HG03432 (cell line): ENCODE results near the gene TMEM94.
A peak's percentile ranks its signal among the peaks of the same experiment; 100 is the strongest.
"Not testable (repeated sequence)": the region's sequence is repeated elsewhere in the genome, so short reads cannot be mapped to it uniquely, and the experiment has no call there.

Source experiments
- ATAC-seq: cut with Tn5 transposase; IDR thresholded peaks from one replicate; pipeline ENCODE4 v1.9.1; 2021; ENCODE audit warnings: mild to moderate bottlenecking, moderate library complexity; ENCODE audit not compliant: unreplicated experiment

TMEM94 gene

DNA sequence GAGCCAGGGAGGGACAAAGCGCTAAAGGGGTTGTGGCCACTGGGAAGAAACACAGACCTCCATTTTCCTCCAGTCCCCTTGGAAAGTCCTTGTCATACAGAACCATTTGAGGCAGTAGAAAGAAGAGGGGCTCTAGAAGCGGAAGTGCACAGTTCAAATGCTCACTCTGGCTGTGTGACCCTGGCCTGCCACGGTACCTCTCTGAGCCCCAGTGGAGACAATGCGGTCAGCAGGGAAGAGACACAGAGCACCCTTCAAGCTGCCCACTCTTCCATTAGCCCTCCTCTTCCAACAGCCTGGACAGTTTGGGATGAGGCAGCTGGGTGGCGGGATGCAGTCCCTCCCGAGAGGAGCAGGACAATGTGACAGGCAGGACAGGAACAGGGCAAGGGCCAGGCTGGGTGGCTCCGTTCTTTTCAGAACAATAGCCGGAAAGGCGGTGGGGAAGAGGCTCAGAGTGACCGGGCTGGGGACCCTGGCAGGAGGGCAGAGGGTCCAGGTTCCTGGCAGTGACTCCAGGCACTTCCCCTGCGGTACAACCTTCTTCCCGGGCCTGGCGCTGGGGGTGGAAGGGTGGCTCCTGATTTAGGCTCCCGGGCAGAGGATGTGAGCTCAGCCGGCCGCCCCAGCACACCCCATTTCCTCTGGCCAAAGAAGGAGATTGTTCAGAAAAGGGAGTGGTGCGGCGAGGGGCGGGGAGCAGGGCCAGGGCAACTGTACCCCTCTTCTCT, 53.3 kb downstream of the TMEM94 start:
- no peak for ATAC-seq

DNA sequence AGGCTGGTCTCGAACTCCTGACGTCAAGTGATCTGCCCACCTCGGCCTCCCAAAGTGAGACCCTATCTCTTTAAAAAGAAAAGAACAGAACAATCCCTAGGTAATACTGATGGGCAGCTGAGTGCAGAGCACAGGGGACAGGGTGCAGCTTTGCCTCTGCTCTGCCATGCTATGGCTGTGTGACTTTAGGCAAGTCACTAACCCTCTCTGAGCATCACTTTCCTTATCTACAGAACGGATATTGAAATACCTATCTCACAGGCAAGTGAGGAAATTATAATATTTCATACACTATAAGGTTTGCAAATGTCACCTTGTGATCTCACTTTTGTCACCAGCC, 54.8 kb downstream of the TMEM94 start:
- no peak for ATAC-seq

GRCh38 chr17:75511610-75512575, 55.5 kb downstream of the TMEM94 start:
- ATAC-seq: no peak

- ATAC-seq: no peak
Observed at GRCh38 chr17:75512926-75513640, 56.6 kb downstream of the TMEM94 start.

DNA sequence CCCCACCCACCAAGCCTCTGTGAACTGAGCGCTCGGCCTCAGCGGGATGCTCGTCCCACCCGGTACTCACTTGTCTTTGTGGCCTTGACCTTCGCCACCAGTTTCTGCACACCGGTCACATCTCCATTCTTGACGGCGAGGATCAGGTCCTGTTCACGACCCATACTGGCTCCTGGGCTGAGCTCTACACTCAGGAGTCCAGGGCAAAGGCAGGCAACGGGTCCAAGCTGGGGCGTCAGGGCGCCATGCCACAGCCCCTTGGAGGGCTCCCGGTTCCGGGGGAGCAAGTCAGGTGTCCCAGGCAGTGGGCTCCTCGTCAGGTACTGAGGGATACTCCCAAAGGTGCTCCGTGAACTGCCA, 57.2 kb downstream of the TMEM94 start:
- ATAC-seq: no peak

DNA sequence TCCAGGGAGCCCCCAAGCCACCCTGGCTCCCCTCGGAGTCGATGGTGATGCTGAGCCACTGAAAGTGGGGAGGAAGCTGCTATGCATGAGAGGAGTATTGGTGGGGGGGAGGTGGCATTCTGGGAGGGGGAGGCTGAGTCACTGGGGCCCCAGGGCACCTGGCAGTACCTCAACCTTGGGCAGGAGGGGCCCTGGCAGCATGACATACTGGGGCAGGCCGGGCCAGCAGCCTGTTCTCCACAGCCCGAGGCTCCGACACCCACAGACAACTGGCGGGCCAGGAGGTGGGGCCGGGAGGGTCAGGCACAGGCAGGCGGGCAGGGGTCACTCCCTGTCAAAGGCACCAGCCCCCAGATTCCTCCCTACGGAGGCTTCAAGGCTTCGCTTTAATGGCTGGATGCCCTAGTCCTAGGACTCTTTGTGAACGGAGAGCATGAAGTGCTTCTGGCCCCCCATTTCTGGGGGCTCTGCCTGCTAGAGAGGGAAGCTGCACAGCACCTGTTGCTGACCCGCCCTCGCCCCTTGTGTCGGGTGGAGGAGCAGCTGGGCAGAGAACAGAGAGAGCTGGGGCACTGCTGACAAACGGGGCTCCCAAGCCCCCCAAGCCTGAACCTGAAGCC, 58.0 kb downstream of the TMEM94 start:
- ATAC-seq: no peak

- peak; percentile 2 for ATAC-seq
Observed at GRCh38 chr17:75514919-75515495, 58.6 kb downstream of the TMEM94 start.

DNA sequence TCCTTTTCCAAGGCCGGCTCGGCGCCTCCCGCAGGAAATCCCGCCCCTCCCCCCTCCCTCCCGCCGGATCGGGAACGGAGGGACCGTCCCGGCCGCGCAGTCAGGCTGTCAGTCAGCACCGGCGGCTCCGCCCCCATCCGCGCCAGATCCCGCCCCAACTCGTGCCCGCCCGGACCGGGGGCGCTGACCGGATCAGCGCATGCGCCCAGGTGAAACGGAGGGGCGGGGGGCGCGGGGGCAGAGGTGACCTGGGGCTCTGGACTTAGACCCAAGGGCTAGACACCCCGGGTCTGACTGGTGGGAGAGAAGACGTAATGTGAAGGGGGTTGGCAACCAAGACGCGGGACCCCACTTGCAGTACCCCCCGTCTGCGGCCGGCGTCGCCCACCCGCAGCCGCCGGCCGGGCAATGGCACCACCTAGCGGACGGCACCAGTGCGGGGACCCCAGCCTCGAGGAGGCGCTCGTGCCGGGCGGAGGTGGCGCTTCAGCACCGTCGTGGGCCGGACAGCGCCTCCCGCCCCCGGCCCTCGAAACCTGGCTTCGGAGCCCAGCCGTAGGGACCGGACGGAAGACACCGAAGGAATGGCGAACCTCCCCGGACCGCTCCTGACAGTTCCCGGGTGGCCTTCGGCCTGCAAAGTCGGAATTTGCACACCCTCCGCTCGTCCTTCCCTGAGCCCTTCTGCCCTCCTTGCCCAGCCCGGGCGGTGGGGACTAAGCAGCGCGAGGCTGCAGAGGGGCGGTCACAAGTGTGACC, 59.2 kb downstream of the TMEM94 start, which contains the start of gene CASKIN2:
TSS of gene CASKIN2 (minus strand) at position 42 of the 759 bp plus-strand sequence. CDS start 1,733 bp downstream, outside the sequence.
- ATAC-seq: peak; percentile 47

GRCh38 chr17:75516255-75516618, 59.8 kb downstream of the TMEM94 start, which contains the start of gene TSEN54:
TSS of gene TSEN54 (plus strand) at chr17:75516528. CDS start at chr17:75516561, 33 bp downstream.
- peak; percentile 77 for ATAC-seq

- ATAC-seq: peak; percentile 23
Observed at GRCh38 chr17:75516619-75517296, 60.3 kb downstream of the TMEM94 start.

DNA sequence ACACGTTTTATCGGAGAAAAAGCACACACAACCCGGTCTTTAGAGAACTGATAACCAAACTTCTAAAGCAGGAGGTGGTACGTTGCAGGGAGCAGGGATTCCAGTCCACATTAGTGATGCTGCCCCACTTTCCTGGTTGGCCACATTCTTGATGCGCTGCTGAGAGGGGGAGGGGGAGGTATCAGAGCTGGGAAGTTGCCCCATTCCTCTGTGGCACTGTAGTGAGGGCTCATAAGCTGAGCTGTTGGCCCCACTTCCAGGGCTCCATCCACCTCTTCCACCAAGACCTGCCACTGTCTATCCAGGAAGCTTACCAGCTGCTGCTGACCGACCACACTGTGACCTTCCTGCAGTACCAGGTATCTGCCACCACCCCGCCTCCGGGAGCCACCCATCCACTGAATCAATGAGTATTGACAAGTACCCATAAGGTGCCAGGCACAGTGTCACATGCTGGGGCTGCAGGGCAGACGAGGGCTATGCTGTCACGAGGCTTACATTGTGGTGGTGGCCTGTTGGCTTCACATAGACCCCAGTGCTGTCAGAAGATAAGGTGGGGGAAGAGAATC, 60.9 kb downstream of the TMEM94 start:
- no peak for ATAC-seq

DNA sequence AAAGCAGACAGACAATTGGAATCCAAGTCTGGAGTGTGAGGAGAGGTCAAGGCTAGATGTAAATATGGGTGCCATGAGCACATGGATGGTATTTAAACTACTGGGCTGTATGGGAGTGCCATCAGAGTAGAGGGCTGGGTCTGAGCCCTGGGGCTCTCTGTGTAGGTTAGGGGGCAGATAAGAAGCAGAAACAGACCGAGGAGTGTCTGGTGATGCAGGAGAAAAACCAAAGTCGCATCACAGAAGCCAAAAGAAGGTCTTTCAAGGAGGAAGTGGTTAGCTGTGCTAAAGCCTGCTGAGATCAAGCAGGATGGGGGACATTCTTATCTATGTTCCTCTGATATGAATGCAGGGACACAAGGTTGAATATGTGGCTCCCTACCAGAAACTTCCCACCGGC, 61.8 kb downstream of the TMEM94 start:
- ATAC-seq: no peak

- no peak for ATAC-seq
Observed at GRCh38 chr17:75518983-75519537, 62.6 kb downstream of the TMEM94 start.

GRCh38 chr17:75520413-75520812, 64.0 kb downstream of the TMEM94 start:
- ATAC-seq: not testable (repeated sequence)

DNA sequence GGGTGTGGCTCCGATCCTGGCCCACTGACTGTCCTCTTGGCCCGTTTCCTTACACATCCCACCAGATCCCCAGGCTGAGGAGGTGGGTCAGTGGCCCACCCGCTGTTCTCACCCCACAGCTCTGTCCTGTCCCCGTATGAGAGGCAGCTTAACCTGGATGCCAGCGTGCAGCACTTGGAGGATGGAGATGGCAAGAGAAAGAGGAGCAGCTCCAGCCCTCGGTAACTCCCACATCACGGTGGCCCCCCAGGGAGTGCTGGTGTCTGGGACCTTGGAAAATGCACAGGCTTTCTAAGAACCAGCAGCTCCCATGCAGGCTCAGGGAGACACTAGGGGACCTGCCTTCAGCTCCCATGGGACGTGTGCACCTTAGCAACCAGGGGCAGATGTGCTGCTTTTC, 64.9 kb downstream of the TMEM94 start:
- no peak for ATAC-seq

DNA sequence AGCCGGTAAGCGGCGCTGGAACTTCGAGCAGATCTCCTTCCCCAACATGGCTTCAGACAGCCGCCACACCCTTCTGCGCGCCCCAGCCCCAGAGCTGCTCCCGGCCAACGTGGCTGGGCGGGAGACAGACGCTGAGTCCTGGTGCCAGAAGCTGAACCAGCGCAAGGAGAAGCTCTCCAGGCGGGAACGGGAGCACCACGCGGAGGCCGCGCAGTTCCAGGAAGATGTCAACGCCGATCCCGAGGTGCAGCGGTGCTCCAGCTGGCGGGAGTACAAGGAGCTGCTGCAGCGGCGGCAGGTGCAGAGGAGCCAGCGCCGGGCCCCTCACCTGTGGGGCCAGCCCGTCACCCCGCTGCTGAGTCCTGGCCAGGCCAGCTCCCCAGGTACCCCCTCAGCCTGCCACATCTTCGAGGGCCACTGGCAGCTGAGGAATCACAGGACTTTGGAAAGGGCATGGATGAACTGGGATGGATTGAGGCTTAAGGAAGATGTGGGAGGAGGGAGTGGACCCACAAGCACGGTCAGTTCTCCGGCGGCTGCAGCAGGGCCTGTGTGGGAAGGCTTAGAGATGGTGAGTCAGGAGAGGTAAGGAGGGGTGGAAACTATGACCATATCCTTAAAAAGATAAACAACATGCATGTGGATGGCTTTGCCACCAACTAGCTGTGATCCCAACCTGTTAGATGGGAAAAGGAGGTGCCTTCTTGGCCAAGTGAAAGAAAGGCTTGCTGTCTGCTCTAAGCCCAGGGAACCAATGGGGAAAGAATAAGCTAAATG, 65.7 kb downstream of the TMEM94 start:
- ATAC-seq: no peak

DNA sequence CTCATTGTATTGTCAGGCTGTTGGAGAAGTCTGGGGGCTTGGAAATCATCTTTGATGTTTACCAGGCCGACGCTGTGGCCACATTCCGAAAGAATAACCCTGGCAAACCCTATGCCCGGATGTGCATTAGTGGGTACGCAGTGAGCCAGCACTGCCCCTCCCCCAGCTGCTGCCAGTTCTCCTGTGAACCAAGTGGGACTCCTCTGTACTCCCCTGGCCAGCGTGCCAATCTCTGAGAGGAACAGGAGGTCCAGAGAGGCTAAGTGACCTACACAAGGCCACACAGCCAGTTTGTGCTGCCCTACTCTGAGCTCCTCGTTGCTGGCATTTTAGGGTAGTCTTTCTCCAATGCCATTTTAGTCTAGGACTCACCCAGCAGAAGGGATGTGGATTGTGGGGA, 67.2 kb downstream of the TMEM94 start:
- ATAC-seq: no peak
